Measurements from ENCODE around the gene NR3C1.

DNA sequence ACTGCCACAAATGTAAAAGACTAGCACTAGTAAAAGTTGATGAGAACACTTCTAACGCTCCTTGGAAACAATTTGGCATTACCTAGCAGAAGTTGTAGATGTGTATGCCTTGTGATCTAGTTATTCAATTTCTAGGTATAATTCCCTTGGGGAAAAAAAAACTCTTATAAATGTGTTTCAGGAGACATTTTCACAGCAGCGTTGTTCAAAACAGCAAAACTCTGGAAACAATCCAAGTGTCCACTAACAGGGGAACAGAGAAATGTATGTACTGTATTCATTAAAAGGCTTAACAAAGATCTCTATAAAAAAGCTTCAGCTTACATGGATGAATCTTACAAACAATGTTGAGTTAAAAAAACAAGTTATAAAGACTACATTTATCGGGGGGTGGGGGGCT, 30.4 kb downstream of the NR3C1 start:
- TF ChIP-seq, protein P1, sequence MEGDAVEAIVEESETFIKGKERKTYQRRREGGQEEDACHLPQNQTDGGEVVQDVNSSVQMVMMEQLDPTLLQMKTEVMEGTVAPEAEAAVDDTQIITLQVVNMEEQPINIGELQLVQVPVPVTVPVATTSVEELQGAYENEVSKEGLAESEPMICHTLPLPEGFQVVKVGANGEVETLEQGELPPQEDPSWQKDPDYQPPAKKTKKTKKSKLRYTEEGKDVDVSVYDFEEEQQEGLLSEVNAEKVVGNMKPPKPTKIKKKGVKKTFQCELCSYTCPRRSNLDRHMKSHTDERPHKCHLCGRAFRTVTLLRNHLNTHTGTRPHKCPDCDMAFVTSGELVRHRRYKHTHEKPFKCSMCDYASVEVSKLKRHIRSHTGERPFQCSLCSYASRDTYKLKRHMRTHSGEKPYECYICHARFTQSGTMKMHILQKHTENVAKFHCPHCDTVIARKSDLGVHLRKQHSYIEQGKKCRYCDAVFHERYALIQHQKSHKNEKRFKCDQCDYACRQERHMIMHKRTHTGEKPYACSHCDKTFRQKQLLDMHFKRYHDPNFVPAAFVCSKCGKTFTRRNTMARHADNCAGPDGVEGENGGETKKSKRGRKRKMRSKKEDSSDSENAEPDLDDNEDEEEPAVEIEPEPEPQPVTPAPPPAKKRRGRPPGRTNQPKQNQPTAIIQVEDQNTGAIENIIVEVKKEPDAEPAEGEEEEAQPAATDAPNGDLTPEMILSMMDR (IDR thresholded peaks at IDR 0.05), result no peak
- TF ChIP-seq ZFX (IDR thresholded peaks at IDR 0.05; ENCODE audit: borderline replicate concordance), result no peak

Data from 22Rv1 (cell line).